Measurements from ENCODE around the gene ALOX5AP. TPM values are rescaled to one million over a fixed set of nuclear protein-coding genes. Genes with fewer than 3 reads are reported as not detected.

Gene ALOX5AP
- 10 to 100 TPM in 2 of 3 donors, 1 to 10 TPM in 1; 8.7 to 72.1 (median 40.2) TPM for polyA plus RNA-seq

DNA sequence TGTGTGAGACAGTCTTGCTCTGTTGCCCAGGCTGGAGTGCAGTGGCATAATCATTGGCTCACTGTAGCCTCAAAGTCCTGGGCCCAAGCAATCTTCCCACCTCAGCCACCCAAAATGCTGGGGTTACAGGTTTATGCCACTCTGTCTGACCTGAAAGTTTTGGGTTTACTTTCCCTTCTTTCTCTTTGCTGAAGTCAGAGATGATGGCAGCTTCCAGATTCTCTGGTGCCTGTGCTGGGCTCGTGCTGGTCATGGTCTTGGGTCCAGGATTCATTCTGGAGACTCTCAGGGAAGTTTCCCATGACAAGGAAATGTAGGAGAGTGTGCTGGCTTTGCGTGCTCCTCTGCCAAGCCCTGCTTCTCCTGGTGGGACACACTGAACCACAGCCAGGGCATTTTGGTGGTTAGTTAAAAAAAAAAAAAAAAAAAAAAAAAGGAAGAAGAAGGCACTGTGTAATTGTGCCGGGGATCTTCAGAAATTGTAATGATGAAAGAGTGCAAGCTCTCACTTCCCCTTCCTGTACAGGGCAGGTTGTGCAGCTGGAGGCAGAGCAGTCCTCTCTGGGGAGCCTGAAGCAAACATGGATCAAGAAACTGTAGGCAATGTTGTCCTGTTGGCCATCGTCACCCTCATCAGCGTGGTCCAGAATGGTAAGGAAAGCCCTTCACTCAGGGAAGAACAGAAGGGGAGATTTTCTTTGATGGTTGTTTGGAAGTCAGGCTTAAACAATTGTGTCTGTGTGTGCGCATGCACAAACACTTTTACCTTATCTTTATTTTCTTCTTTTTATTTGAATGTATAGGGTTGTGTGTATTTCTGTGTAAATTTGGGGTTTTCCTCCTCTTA is at the start of gene ALOX5AP:
Gene ALOX5AP (plus strand): TSS at position 519 of the 847 bp plus-strand sequence. CDS start 63 bp downstream, at position 582.
- H3K27ac ChIP-seq (ENCODE audit: low read depth, low read length): no peak within 1 kb of the TSS
- WGBS, 3 donors: 56 to 80% (median 61%) methylated on average over 6 of the region's 6 CpGs

DNA sequence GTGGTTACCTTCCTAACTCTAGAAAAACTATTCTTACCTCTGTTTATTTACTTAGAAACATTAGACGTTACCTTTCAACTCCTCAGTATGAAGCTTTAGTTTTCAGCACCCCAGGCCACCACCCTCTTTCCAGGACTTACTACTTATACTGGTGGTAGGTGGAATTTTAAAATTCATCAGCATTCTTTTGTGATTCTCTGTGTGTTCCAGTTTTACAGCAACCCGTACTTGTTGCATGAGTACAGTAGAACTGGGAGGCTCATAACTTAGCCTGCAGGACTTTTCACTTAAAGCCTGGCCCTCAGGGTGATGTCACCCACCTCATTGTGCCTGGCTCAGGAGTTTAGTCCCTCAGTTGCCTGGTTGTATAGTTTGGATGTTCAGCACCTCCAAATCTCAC is 49.4 kb upstream of the ALOX5AP start:
- no peak overlapping the region for H3K27ac ChIP-seq (ENCODE audit: low read depth, low read length)
- 72 to 91% (median 86%) methylated on average over 2 of the region's 2 CpGs for WGBS, 3 donors

GRCh38 chr13:30687601-30688000 is 47.7 kb upstream of the ALOX5AP start:
- no peak overlapping the region for H3K27ac ChIP-seq (ENCODE audit: low read depth, low read length)
- 82 to 90% (median 82%) methylated on average over 3 of the region's 3 CpGs for WGBS, 3 donors

GRCh38 chr13:30689752-30690151 is 45.6 kb upstream of the ALOX5AP start:
- no peak overlapping the region for H3K27ac ChIP-seq (ENCODE audit: low read depth, low read length)
- WGBS, 3 donors: 84 to 96% (median 86%) methylated on average over 14 of the region's 14 CpGs

DNA sequence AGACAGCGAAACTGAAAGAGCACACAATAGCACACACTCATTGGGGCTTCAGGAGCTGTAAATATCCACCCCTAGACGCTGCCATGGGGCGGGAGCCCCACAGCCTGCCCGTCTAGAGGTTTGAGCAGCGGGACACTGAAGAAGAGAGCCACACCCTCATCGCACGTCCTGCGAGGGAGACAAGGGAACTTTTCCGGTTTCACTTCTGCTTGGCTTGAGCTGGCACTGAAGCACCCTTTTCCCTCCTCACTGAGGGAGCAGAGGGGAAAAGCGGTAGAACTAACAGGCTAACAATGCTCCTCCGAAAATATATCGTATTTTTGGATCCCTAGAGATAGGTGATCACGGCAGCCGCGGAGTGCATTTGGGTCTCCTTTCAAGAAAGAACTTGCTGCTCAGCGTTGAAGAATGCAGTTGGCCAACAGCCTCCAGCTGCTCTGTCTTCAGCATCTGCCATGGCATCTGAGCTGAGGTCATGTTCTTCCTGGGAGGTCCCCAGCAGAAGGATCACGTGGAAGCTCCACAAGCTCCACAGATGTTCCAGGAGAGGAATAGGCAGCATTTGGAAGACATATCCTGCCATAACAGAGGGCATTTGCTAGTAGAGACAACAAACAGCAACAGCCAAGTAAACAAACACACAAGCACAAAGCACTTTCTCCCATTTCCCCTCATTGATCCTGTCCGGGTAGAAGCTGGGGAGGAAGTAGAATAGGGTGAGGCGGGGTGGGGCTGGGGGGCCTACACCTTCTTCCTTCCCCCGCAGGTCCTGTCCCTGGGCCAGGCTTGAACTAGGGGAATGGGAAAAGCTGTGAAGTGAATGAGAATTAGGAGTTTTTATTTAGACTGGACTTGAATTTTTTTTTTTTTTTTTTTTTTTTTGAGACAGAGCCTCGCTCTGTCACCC is 44.8 kb upstream of the ALOX5AP start:
- WGBS, 3 donors: 27 to 56% (median 28%) methylated on average over 20 to 21 of the region's 21 CpGs
- no peak overlapping the region for H3K27ac ChIP-seq (ENCODE audit: low read depth, low read length)

- no peak overlapping the region for H3K27ac ChIP-seq (ENCODE audit: low read depth, low read length)
- WGBS, 3 donors: 72 to 89% (median 76%) methylated on average over 1 of the region's 1 CpG
These were observed 43.2 kb upstream of the ALOX5AP start for GRCh38 chr13:30692113-30692512.

- 24 to 39% (median 24%) methylated on average over 11 of the region's 11 CpGs for WGBS, 3 donors
- H3K27ac ChIP-seq (ENCODE audit: low read depth, low read length): no peak overlapping the region
These were observed 38.8 kb upstream of the ALOX5AP start for GRCh38 chr13:30696278-30697176.

GRCh38 chr13:30697177-30697953 is 38.0 kb upstream of the ALOX5AP start:
- 42 to 66% (median 46%) methylated on average over 8 of the region's 8 CpGs for WGBS, 3 donors
- no peak overlapping the region for H3K27ac ChIP-seq (ENCODE audit: low read depth, low read length)

DNA sequence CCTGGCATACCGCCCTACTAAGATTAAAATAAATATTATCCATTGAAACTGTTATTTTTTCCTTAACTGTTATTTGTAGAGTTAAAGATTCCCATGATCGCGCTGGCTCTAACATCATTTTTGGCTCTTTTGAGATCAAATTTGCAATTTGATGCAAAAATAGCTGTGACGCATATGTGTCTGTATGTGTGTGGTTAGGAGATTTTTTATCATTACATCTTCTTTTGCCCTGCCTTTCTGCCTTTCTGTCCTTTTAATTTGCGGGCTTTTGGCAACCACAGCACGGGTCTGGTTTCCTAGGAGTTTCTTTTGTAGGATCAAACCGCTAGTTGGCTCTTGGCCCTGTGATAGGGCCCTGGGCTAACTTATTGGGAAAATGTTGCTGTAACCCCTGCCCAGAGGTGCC is 37.3 kb upstream of the ALOX5AP start:
- WGBS, 3 donors: 40 to 64% (median 48%) methylated on average over 7 of the region's 7 CpGs
- no peak overlapping the region for H3K27ac ChIP-seq (ENCODE audit: low read depth, low read length)

GRCh38 chr13:30698488-30699005 is 36.8 kb upstream of the ALOX5AP start:
- 59 to 90% (median 81%) methylated on average over 15 of the region's 15 CpGs for WGBS, 3 donors
- no peak overlapping the region for H3K27ac ChIP-seq (ENCODE audit: low read depth, low read length)

DNA sequence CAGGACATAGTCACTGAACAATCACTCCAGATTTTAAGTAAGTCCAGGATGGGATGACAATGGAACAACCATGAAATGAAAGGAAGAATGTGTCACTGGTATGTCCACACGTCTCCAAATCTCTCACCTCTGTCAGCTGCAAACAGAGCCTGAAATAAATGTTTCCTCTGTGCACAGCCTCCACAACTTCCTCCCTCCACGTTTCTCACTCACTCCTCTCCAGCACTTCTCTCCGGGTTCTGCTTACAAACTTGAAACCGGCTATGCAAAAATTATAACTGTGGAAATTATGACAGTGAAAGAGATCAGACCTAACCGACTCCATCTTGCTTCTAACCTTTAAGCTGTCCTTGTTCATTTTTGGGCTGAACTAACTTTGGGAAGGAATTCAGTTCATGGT is 35.0 kb upstream of the ALOX5AP start:
- 41 to 71% (median 47%) methylated on average over 5 of the region's 5 CpGs for WGBS, 3 donors

DNA sequence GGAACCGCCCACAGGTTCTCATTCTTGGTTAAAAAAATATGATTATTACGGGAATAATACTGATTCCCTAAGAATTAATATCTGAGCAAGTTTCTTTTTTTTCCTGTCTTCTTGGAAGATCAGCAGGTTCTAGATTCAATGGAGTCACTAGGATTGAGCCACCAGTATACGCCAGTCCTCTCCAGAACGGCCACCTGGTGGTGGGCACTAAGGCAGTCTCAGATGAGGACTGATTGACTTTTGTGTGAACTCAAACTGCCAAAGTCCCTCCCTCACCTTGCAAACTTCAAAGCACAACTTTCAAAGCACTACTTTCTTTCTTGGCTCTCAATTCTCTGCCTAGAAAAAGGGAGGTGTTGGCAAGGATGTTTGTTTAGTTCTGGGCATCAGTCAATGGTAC is 33.3 kb upstream of the ALOX5AP start:
- H3K27ac ChIP-seq (ENCODE audit: low read depth, low read length): no peak overlapping the region
- 87 to 98% (median 93%) methylated on average over 4 of the region's 4 CpGs for WGBS, 3 donors

More for the DNA sequence above, 35.0 kb upstream of the ALOX5AP start:
- no peak overlapping the region for H3K27ac ChIP-seq (ENCODE audit: low read depth, low read length)

- 66 to 72% (median 67%) methylated on average over 6 of the region's 6 CpGs for WGBS, 3 donors
- no peak overlapping the region for H3K27ac ChIP-seq (ENCODE audit: low read depth, low read length)
These were observed 30.7 kb upstream of the ALOX5AP start for GRCh38 chr13:30704596-30704995.

GRCh38 chr13:30705680-30706079 is 29.7 kb upstream of the ALOX5AP start:
- WGBS, 3 donors: 77 to 94% (median 79%) methylated on average over 4 of the region's 4 CpGs

GRCh38 chr13:30708541-30708940 is 26.8 kb upstream of the ALOX5AP start:
- 34 to 56% (median 55%) methylated on average over 3 of the region's 3 CpGs for WGBS, 3 donors

More at GRCh38 chr13:30705680-30706079, 29.7 kb upstream of the ALOX5AP start:
- H3K27ac ChIP-seq (ENCODE audit: low read depth, low read length): no peak overlapping the region

DNA sequence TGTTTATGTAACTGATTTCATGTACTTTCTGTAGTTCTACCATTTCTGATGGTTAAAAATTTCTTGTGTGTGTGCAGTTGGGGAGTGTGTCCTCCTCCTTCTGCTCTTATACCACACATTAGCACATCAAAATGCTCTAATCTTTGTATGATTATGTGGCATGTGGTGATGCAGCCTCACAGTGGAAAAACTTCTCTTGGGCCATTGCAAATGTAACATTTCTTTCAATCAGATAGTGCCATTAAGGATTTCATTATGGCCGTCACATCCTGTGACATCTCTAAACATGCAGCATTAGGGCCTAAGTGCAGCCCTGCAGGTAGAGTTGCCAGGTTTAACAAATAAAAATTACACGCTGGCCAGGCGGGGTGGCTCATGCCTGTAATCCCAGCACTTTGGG is 24.9 kb upstream of the ALOX5AP start:
- H3K27ac ChIP-seq (ENCODE audit: low read depth, low read length): no peak overlapping the region
- WGBS, 3 donors: 87 to 98% (median 93%) methylated on average over 3 of the region's 3 CpGs

More at GRCh38 chr13:30708541-30708940, 26.8 kb upstream of the ALOX5AP start:
- H3K27ac ChIP-seq (ENCODE audit: low read depth, low read length): no peak overlapping the region

GRCh38 chr13:30711375-30711774 is 24.0 kb upstream of the ALOX5AP start:
- 72 to 81% (median 74%) methylated on average over 4 of the region's 4 CpGs for WGBS, 3 donors
- H3K27ac ChIP-seq (ENCODE audit: low read depth, low read length): no peak overlapping the region

Data from adipose tissue (tissue), 3 donors.